ENCODE data around the gene UGT1A9.
A peak's percentile ranks its signal among the peaks of the same experiment; 100 is the strongest.
"Not testable (repeated sequence)": the region's sequence is repeated elsewhere in the genome, so short reads cannot be mapped to it uniquely, and the experiment has no call there.

UGT1A9 gene

GRCh38 chr2:233680361-233681045, 8.8 kb downstream of the UGT1A9 start:
- no peak for DNase-seq (ENCODE audit: low spot score)

- DNase-seq (ENCODE audit: low spot score), result no peak
Measured at GRCh38 chr2:233681521-233682099, 9.9 kb downstream of the UGT1A9 start, which contains the start of gene UGT1A7. Gene UGT1A7, plus strand, starts transcription at chr2:233681901. Its CDS starts 37 bp downstream, at chr2:233681938.

- DNase-seq (ENCODE audit: low spot score), result no peak
Measured at GRCh38 chr2:233684640-233685039, 12.9 kb downstream of the UGT1A9 start.

- no peak for DNase-seq (ENCODE audit: low spot score)
Measured at GRCh38 chr2:233686928-233687327, 15.2 kb downstream of the UGT1A9 start.

GRCh38 chr2:233688341-233688740, 16.6 kb downstream of the UGT1A9 start:
- DNase-seq (ENCODE audit: low spot score), result no peak

GRCh38 chr2:233689031-233689430, 17.3 kb downstream of the UGT1A9 start:
- DNase-seq (ENCODE audit: low spot score), result no peak

GRCh38 chr2:233689501-233689900, 17.8 kb downstream of the UGT1A9 start:
- DNase-seq (ENCODE audit: low spot score), result no peak

GRCh38 chr2:233690444-233690843, 18.7 kb downstream of the UGT1A9 start:
- DNase-seq (ENCODE audit: low spot score), result no peak

GRCh38 chr2:233691443-233692433, 20.0 kb downstream of the UGT1A9 start:
- no peak for DNase-seq (ENCODE audit: low spot score)

GRCh38 chr2:233692648-233693047, 20.9 kb downstream of the UGT1A9 start, which contains the start of gene UGT1A6:
Gene UGT1A6, plus strand, starts transcription at chr2:233692890. Its CDS starts 115 bp downstream, at chr2:233693005.
- DNase-seq (ENCODE audit: low spot score), result no peak

- DNase-seq (ENCODE audit: low spot score), result no peak
Measured at GRCh38 chr2:233693963-233694362, 22.3 kb downstream of the UGT1A9 start.

GRCh38 chr2:233698740-233699139, 27.0 kb downstream of the UGT1A9 start:
- no peak for DNase-seq (ENCODE audit: low spot score)

- no peak for DNase-seq (ENCODE audit: low spot score)
Measured at GRCh38 chr2:233699424-233700027, 27.8 kb downstream of the UGT1A9 start.

- no peak for DNase-seq (ENCODE audit: low spot score)
Measured at GRCh38 chr2:233700028-233700635, 28.4 kb downstream of the UGT1A9 start.

GRCh38 chr2:233700842-233701241, 29.1 kb downstream of the UGT1A9 start:
- DNase-seq (ENCODE audit: low spot score), result not testable (repeated sequence)

- no peak for DNase-seq (ENCODE audit: low spot score)
Measured at GRCh38 chr2:233702238-233702637, 30.5 kb downstream of the UGT1A9 start.

GRCh38 chr2:233705911-233706506, 34.3 kb downstream of the UGT1A9 start:
- DNase-seq (ENCODE audit: low spot score), result no peak

- DNase-seq (ENCODE audit: low spot score), result no peak
Measured at GRCh38 chr2:233706720-233707119, 35.0 kb downstream of the UGT1A9 start.

GRCh38 chr2:233707940-233708644, 36.4 kb downstream of the UGT1A9 start:
- DNase-seq (ENCODE audit: low spot score), result no peak

- peak; percentile 25 for DNase-seq (ENCODE audit: low spot score)
Measured at GRCh38 chr2:233708942-233709341, 37.2 kb downstream of the UGT1A9 start.
